Keratinocyte (primary cell): ENCODE data around the gene KIF18B. TPM values are rescaled to one million over a fixed set of nuclear protein-coding genes. Genes with fewer than 3 reads are reported as not detected.

Source experiments
- DNase-seq: peaks from one replicate; pipeline ENCODE4 v3.0.0-alpha.2; 2011; ENCODE audit warnings: low read depth, missing footprints, low spot score
- FAIRE-seq: peaks from 2 replicates; lab custom pipeline; 2011; peaks lifted over from hg19 to GRCh38; lab: Jason Lieb, UNC
- H2AFZ ChIP-seq: 2 replicates; pipeline ENCODE4 v1.6.0; 2012; ENCODE audit warnings: low read length, control low read depth, inconsistent platforms; ENCODE audit not compliant: control insufficient read depth
- H3K27ac ChIP-seq: 2 replicates; pipeline ENCODE4 v1.5.1; 2011; ENCODE audit warnings: low read length; ENCODE audit not compliant: control insufficient read depth, insufficient read depth
- H3K27me3 ChIP-seq: 3 replicates; pipeline ENCODE4 v1.6.0; 2011; ENCODE audit warnings: low read length; ENCODE audit not compliant: control insufficient read depth, insufficient read depth; ENCODE audit errors: extremely low read depth
- H3K36me3 ChIP-seq, 2 experiments: 2 replicates in 1 of 2; 3 replicates in 1 of 2; pipeline ENCODE4 v1.5.1; 2011; ENCODE audit warnings: low read length in 2 of 2, mild to moderate bottlenecking in 1 of 2; ENCODE audit not compliant: control insufficient read depth in 2 of 2, insufficient read depth in 2 of 2; ENCODE audit errors: extremely low read depth in 1 of 2
- H3K4me1 ChIP-seq: 3 replicates; pipeline ENCODE4 v1.5.1; 2011; ENCODE audit warnings: low read length; ENCODE audit not compliant: control insufficient read depth, insufficient read depth; ENCODE audit errors: extremely low read depth
- H3K4me2 ChIP-seq: 3 replicates; pipeline ENCODE4 v1.6.0; 2011; ENCODE audit warnings: low read depth, low read length; ENCODE audit not compliant: control insufficient read depth, insufficient read depth; ENCODE audit errors: extremely low read depth
- H3K4me3 ChIP-seq, 3 experiments: fragments of 200-600 bp in 1 of 3; sonication (generic) in 1 of 3; 2 replicates in 2 of 3; 3 replicates in 1 of 3; pipeline ENCODE4 v1.5.1; 2011 to 2016; ENCODE audit warnings: low read length in 3 of 3, mild to moderate bottlenecking in 3 of 3, control low read depth in 2 of 3, inconsistent platforms in 1 of 3, low read depth in 1 of 3, mixed read lengths in 1 of 3, mixed run types in 1 of 3, moderate library complexity in 1 of 3; ENCODE audit not compliant: control insufficient read depth in 2 of 3, insufficient read depth in 2 of 3; ENCODE audit errors: extremely low read depth in 1 of 3
- H3K79me2 ChIP-seq: 2 replicates; pipeline ENCODE4 v1.6.0; 2012; ENCODE audit warnings: low read length; ENCODE audit not compliant: control insufficient read depth, insufficient read depth
- H3K9ac ChIP-seq: 3 replicates; pipeline ENCODE4 v1.6.0; 2011; ENCODE audit warnings: low read length; ENCODE audit not compliant: control insufficient read depth, insufficient read depth; ENCODE audit errors: extremely low read depth
- H3K9me1 ChIP-seq: 3 replicates; pipeline ENCODE4 v1.6.0; 2011; ENCODE audit warnings: low read length; ENCODE audit not compliant: control insufficient read depth, insufficient read depth; ENCODE audit errors: extremely low read depth
- H3K9me3 ChIP-seq: 2 replicates; pipeline ENCODE4 v1.5.1; 2012; ENCODE audit warnings: low read depth, low read length; ENCODE audit not compliant: control insufficient read depth
- H4K20me1 ChIP-seq: 3 replicates; pipeline ENCODE4 v1.6.0; 2011; ENCODE audit warnings: low read length; ENCODE audit not compliant: control insufficient read depth, insufficient read depth; ENCODE audit errors: extremely low read depth
- EZH2 ChIP-seq: IDR thresholded peaks from one replicate; pipeline ENCODE4 v1.6.1; 2012; ENCODE audit warnings: inconsistent platforms, mild to moderate bottlenecking, low read length, moderate library complexity
- dilution Hi-C: fragments of 300-500 bp; cut with MboI; formaldehyde crosslinking; loops from one replicate; pipeline ENCODE4 v1.7.0; 2020; ENCODE audit warnings: low sequenced_read_pairs; ENCODE audit not compliant: extremely low pct_ligation_motif_present
- polyA plus RNA-seq, 5 experiments: library from polyadenylated mRNA; depleted of rRNA in 3 of 5; stranded (reverse) in 3 of 5; stranded (forward) in 1 of 5; unstranded in 1 of 5; fragments of >200 nt; gene quantifications; 1 replicate in 1 of 5; 2 replicates in 3 of 5; 3 replicates in 1 of 5; pipeline versions ENCODE4 v1.2.1 to v1.2.3, GENCODE V29; 2011 to 2012; ENCODE audit warnings: missing spikeins in 2 of 5, low read depth in 1 of 5, low replicate concordance in 1 of 5
- TF ChIP-seq, protein P1 (sequence below), 3 experiments: IDR thresholded peaks in 1 of 3; conservative IDR thresholded peaks in 1 of 3; optimal IDR thresholded peaks in 1 of 3; 2 replicates in 2 of 3; 3 replicates in 1 of 3; pipeline versions ENCODE3 to v1.5.1; 2011; ENCODE audit warnings: low read length in 3 of 3, mild to moderate bottlenecking in 3 of 3, moderate library complexity in 2 of 3, control low read depth in 1 of 3, inconsistent platforms in 1 of 3; ENCODE audit not compliant: insufficient read depth in 2 of 3; ENCODE audit errors: extremely low read depth in 1 of 3

KIF18B gene
- polyA plus RNA-seq, 1 donor (not counting 4 experiments of a cell fraction or from before 2014, with no cell fraction given), result 5.1 TPM

DNA sequence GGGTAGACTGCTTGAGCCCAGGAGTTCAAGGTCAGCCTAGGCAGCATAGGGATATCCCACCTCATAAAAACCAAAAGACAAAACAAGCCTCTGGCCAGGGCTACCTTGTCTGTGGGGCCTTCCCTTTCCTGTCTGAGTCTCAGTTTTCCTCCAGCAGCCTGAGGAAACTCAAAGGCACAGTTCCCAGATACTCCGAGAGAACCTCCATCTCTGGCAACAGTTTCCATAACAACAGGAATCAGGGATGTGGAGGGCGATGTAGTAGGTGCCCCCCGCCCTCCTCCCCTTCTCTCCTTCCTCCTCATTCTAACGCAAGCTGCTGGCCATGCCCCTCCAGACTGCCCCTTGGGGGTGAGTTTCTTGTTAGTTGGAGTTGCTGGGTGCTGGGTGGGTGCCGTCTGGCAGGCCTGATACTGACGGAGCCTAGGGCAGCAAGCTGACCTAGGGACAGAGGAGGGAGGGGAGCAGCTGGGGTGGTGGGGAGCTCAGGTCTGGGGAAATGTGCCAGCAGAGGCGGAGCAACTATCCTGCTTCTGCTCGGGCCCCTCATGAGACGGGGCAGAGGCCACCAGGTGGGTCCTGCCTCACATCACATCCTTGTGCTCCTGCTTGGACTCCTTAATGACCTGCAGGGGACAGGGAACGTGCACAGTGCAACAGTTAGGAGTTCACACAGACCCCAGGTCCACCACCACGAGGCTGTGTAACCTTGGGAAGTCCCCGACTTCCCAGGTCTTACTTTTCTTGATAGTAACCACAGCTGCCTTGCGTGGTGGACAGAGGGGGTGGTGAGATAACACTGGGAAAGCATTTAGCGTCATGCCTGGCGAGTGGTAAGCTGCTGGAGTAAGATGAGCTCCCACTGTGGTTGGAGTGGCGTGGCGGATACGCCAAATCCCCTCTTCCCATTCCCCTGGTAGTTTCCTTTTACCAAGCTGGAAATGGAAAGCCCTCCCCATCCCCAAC is 40.5 kb downstream of the KIF18B start:
- no peak overlapping the region for H3K4me2 ChIP-seq
- H3K9me1 ChIP-seq, result no peaks in the 10 kb centered on the region
- no peaks in the 10 kb centered on the region for H3K79me2 ChIP-seq
- H3K9me3 ChIP-seq, result no peaks in the 10 kb centered on the region
- dilution Hi-C loops, result loop anchor here (25.0 kb wide), 1 partner anchor 105 kb away; no protein-coding TSS in a partner anchor
- H3K4me3 ChIP-seq, result no peak overlapping the region
- H4K20me1 ChIP-seq, result no peaks in the 10 kb centered on the region
- H3K27me3 ChIP-seq, result no peaks in the 10 kb centered on the region
- peaks cover 38% of the 10 kb centered on the region for H3K4me1 ChIP-seq
- no peak overlapping the region for H3K27ac ChIP-seq
- no peaks in the 10 kb centered on the region for H3K36me3 ChIP-seq
- H3K9ac ChIP-seq, result no peak overlapping the region
- DNase-seq (no peak), FAIRE-seq (no peak)
- H2AFZ ChIP-seq, result no peak overlapping the region
- TF ChIP-seq, protein P1, sequence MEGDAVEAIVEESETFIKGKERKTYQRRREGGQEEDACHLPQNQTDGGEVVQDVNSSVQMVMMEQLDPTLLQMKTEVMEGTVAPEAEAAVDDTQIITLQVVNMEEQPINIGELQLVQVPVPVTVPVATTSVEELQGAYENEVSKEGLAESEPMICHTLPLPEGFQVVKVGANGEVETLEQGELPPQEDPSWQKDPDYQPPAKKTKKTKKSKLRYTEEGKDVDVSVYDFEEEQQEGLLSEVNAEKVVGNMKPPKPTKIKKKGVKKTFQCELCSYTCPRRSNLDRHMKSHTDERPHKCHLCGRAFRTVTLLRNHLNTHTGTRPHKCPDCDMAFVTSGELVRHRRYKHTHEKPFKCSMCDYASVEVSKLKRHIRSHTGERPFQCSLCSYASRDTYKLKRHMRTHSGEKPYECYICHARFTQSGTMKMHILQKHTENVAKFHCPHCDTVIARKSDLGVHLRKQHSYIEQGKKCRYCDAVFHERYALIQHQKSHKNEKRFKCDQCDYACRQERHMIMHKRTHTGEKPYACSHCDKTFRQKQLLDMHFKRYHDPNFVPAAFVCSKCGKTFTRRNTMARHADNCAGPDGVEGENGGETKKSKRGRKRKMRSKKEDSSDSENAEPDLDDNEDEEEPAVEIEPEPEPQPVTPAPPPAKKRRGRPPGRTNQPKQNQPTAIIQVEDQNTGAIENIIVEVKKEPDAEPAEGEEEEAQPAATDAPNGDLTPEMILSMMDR (optimal IDR thresholded peaks at IDR 0.05 in 1 of 3, IDR thresholded peaks at IDR 0.05 in 1 of 3, conservative IDR thresholded peaks at IDR 0.05 in 1 of 3; ENCODE audit: extremely low read depth in 1 of 3, insufficient read depth in 2 of 3, low read length in 3 of 3), result no peak

DNA sequence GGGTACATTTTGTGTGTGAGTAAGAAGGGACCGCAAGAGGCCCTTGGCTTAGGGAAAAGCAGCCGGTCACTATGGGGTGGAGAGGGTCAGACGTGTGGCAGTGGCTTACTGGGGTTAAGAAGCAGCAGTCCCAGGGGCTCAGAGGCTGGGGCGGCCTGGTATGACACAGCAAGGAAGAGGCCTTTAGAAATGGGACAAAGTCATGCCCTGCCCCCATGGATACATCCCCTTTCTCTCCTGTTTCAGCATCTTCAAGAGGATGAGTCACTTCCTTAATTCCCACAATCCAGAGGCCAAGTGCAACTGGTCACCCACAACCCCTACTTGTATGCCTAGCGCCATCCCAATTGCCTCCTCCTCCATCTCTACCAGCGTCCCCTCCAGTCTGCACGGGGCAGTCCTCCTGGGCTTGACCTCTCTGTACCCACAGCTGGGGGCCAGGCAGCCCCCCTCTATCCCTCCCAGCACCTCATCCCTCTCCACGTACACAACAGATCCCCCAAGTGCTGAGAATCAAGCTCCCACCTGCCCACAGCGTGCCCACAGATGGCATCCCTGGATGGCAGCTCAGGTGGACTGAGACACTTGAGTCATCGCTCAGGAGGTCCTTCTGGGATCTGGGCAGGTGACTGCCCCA is 41.4 kb downstream of the KIF18B start:
- no peaks in the 10 kb centered on the region for H3K9me1 ChIP-seq
- H3K27me3 ChIP-seq, result no peaks in the 10 kb centered on the region
- dilution Hi-C loops, result loop anchor here (25.0 kb wide), 1 partner anchor 106 kb away; no protein-coding TSS in a partner anchor
- H3K36me3 ChIP-seq, result no peaks in the 10 kb centered on the region
- DNase-seq (peak; percentile 76), FAIRE-seq (peak; percentile 93)
- H4K20me1 ChIP-seq, result no peaks in the 10 kb centered on the region
- H2AFZ ChIP-seq, result no peak overlapping the region
- no peak overlapping the region for H3K9ac ChIP-seq
- no peaks in the 10 kb centered on the region for H3K9me3 ChIP-seq
- H3K27ac ChIP-seq, result peak overlapping the region; percentile 48
- H3K4me2 ChIP-seq, result peak overlapping the region; percentile 29
- peaks cover 34% of the 10 kb centered on the region for H3K4me1 ChIP-seq
- H3K4me3 ChIP-seq, result no peak overlapping the region
- no peaks in the 10 kb centered on the region for H3K79me2 ChIP-seq
- TF ChIP-seq, protein P1 (optimal IDR thresholded peaks at IDR 0.05 in 1 of 3, IDR thresholded peaks at IDR 0.05 in 1 of 3, conservative IDR thresholded peaks at IDR 0.05 in 1 of 3; ENCODE audit: extremely low read depth in 1 of 3, insufficient read depth in 2 of 3, low read length in 3 of 3), result no peak
- no peak for TF ChIP-seq EZH2
